ENCODE data around the gene BAHCC1. TPM values are rescaled to one million over a fixed set of nuclear protein-coding genes. Genes with fewer than 3 reads are reported as not detected.

BAHCC1 gene
- total and polyA plus RNA-seq, 9 of the 15 experiments (the other 6 are each of a cell fraction or from before 2014, with no cell fraction given): 0.14 to 26.9 (median 5.0) TPM

DNA sequence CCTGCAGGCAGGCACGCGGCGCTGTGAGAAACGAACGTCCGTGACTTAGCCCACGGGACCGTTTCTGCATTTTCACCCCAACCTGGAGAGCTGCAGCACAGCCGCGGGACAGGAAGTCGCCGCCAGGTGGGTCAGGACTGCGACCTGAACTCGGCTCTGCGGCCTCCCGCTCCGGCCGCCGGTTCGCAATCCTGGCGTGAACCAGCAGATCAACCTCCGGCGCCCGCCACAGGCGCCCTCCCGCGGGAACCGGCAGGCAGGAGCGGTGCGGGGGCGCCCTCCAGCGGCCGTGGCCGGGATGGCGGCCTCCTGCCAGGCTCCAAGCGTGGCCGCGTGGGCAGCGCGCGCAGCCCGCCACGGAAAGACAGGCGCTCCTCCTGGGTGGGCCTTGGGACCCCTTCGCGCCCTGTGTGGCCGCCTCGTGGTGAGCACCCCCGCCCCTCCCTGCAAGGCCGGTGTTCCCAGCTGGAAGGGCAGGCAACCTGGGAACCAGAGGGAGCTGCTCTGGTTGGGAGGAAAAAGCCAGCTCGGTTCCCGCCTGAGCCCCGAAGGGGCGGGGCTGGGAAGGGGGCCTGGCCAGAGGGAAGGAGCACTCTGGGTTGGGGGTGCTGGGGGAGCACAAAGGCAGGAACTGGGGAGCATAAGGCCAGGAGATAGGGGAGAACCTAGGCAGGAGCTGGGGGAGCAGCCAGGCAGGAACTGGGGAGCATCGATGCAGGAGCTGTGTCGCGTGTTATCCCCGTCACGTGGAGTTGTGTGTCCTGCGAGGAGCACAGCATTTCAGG lies 89.1 kb downstream of the BAHCC1 start (continued):
- TF ChIP-seq COPS2 (conservative IDR thresholded peaks at IDR 0.05) (no peak), ZNF79 (CRISPR knock-in tag; IDR thresholded peaks at IDR 0.05; ENCODE audit: low read depth) (no peak), RREB1 (CRISPR knock-in tag; IDR thresholded peaks at IDR 0.05) (0 out of 2 replicates have a peak, but pooled peaks have one; percentile 25), ZNF696 (CRISPR knock-in tag; conservative IDR thresholded peaks at IDR 0.05) (no peak), HNRNPH1 (optimal IDR thresholded peaks at IDR 0.05; ENCODE audit: low read depth, low read length) (no peak), PBX2 (CRISPR knock-in tag; IDR thresholded peaks at IDR 0.05; ENCODE audit: low read depth) (no peak), PBX2 (tag; conservative IDR thresholded peaks at IDR 0.05; ENCODE audit: low read depth) (no peak), PTTG1 (tag; IDR thresholded peaks at IDR 0.05; ENCODE audit: low read depth) (no peak), TAF15 (IDR thresholded peaks at IDR 0.05; ENCODE audit: low read depth, low read length) (no peak), RBM34 (IDR thresholded peaks at IDR 0.05; ENCODE audit: borderline replicate concordance, insufficient read depth, low read length) (no peak), ZNF41 (CRISPR knock-in tag; conservative IDR thresholded peaks at IDR 0.05) (no peak), CEBPG (CRISPR knock-in tag; IDR thresholded peaks at IDR 0.05) (no peak; the same call in 1 of the 2 replicates), CEBPG (tag; conservative IDR thresholded peaks at IDR 0.05 in 1 of 2, IDR thresholded peaks at IDR 0.05 in 1 of 2) (no peak), ZNF24 (IDR thresholded peaks at IDR 0.05) (peak; percentile 39; the same call in 1 of the 2 replicates), NFXL1 (CRISPR knock-in tag; IDR thresholded peaks at IDR 0.05) (no peak), HDAC6 (IDR thresholded peaks at IDR 0.05; ENCODE audit: low read depth, low read length) (no peak)
- TF ChIP-seq, protein P1, sequence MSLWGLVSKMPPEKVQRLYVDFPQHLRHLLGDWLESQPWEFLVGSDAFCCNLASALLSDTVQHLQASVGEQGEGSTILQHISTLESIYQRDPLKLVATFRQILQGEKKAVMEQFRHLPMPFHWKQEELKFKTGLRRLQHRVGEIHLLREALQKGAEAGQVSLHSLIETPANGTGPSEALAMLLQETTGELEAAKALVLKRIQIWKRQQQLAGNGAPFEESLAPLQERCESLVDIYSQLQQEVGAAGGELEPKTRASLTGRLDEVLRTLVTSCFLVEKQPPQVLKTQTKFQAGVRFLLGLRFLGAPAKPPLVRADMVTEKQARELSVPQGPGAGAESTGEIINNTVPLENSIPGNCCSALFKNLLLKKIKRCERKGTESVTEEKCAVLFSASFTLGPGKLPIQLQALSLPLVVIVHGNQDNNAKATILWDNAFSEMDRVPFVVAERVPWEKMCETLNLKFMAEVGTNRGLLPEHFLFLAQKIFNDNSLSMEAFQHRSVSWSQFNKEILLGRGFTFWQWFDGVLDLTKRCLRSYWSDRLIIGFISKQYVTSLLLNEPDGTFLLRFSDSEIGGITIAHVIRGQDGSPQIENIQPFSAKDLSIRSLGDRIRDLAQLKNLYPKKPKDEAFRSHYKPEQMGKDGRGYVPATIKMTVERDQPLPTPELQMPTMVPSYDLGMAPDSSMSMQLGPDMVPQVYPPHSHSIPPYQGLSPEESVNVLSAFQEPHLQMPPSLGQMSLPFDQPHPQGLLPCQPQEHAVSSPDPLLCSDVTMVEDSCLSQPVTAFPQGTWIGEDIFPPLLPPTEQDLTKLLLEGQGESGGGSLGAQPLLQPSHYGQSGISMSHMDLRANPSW (CRISPR knock-in tag; IDR thresholded peaks at IDR 0.05): no peak
